Activated naive CD4-positive, alpha-beta T cell treated with anti-CD3 and anti-CD28 coated beads for 36 hours (primary cell): Measurements from ENCODE around the gene USP25. TPM values are rescaled to one million over a fixed set of nuclear protein-coding genes. Genes with fewer than 3 reads are reported as not detected.

Source experiments
- CTCF ChIA-PET: fragments of 350-600 bp; sonication (Branson Sonifier 250); formaldehyde crosslinking; loops from one replicate; lab custom pipeline; 2021; ENCODE audit warnings: antibody characterized with exemption; lab: Charles Lee
- DNase-seq: peaks from one replicate; pipeline ENCODE4 v3.0.0-alpha.2; 2020
- H3K27ac Mint-ChIP-seq: one replicate; pipeline ENCODE4 v1.8.0; 2021; ENCODE audit warnings: mild to moderate bottlenecking, mixed read lengths
- H3K27me3 Mint-ChIP-seq: one replicate; pipeline ENCODE4 v1.8.0; 2021; ENCODE audit warnings: low read depth, mixed read lengths
- H3K36me3 Mint-ChIP-seq: one replicate; pipeline ENCODE4 v1.8.0; 2021; ENCODE audit warnings: low read depth, mixed read lengths
- H3K4me1 Mint-ChIP-seq: one replicate; pipeline ENCODE4 v1.8.0; 2021; ENCODE audit warnings: low read depth, mixed read lengths
- H3K4me3 Mint-ChIP-seq: one replicate; pipeline ENCODE4 v1.8.0; 2021; ENCODE audit warnings: mild to moderate bottlenecking, moderate library complexity, mixed read lengths
- H3K9me3 Mint-ChIP-seq: one replicate; pipeline ENCODE4 v1.8.0; 2021; ENCODE audit warnings: mixed read lengths
- intact Hi-C: fragments of 100-400 bp; cut with micrococcal nuclease; formaldehyde crosslinking; loops from one replicate; pipeline ENCODE4 v1.15.1; 2023
- total RNA-seq, 2 experiments: library from RNA; stranded (reverse); gene quantifications; one replicate each; pipeline ENCODE4 v1.2.3, GENCODE V29; 2021

The USP25 gene
- total RNA-seq, 2 experiments from 2014 or later = 24.7 to 27.8 TPM

GRCh38 chr21:15772654-15773053 lies 42.9 kb downstream of the USP25 start:
- H3K9me3 Mint-ChIP-seq = no peaks in the 10 kb centered on the region
- peaks cover 40% of the 10 kb centered on the region for H3K4me1 Mint-ChIP-seq
- no peak for DNase-seq
- no peak overlapping the region for H3K27ac Mint-ChIP-seq
- CTCF ChIA-PET = interaction anchor here (0.6 kb wide), 1 partner anchor 49 kb away, joined by 5 read pairs; no protein-coding TSS in a partner anchor
- no peak overlapping the region for H3K4me3 Mint-ChIP-seq
- H3K27me3 Mint-ChIP-seq = no peaks in the 10 kb centered on the region
- H3K36me3 Mint-ChIP-seq = peaks cover 29% of the 10 kb centered on the region
- intact Hi-C loops = no loop called here

GRCh38 chr21:15774590-15774989 lies 44.8 kb downstream of the USP25 start:
- intact Hi-C loops = no loop called here
- H3K27ac Mint-ChIP-seq = no peak overlapping the region
- H3K4me1 Mint-ChIP-seq = peaks cover 27% of the 10 kb centered on the region
- H3K9me3 Mint-ChIP-seq = no peaks in the 10 kb centered on the region
- DNase-seq = no peak
- H3K4me3 Mint-ChIP-seq = no peak overlapping the region
- no peaks in the 10 kb centered on the region for H3K27me3 Mint-ChIP-seq
- H3K36me3 Mint-ChIP-seq = peaks cover 20% of the 10 kb centered on the region
- CTCF ChIA-PET = no interaction called here

DNA sequence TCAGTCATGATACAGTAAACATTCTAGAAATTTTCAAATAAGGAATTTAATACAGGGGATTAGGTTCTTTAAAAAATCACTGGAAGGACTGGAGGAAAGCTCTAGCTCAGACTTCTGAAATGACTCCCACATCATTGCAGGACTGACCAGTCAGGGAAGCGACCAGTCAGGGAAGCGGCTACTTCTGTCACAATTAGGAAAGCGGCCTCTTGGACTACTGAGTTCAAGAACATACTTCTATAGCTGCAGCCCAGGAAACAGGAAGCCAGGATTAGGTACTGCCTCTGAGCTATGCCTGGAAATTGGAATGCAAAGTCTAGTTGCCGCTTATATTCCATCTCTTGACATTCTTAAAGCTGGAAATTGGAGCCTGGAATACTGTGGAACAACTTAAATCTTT lies 45.5 kb downstream of the USP25 start:
- Mint-ChIP-seq H3K27me3 (no peaks in the 10 kb centered on the region), H3K4me1 (peaks cover 25% of the 10 kb centered on the region), H3K4me3 (no peak overlapping the region), H3K36me3 (peaks cover 20% of the 10 kb centered on the region), H3K9me3 (no peaks in the 10 kb centered on the region), H3K27ac (no peak overlapping the region)
- intact Hi-C loops = no loop called here
- DNase-seq = no peak
- CTCF ChIA-PET = no interaction called here

GRCh38 chr21:15775981-15776380 lies 46.2 kb downstream of the USP25 start:
- Mint-ChIP-seq H3K4me3 (no peak overlapping the region), H3K27ac (no peak overlapping the region), H3K27me3 (no peaks in the 10 kb centered on the region), H3K4me1 (peaks cover 21% of the 10 kb centered on the region), H3K36me3 (peaks cover 25% of the 10 kb centered on the region), H3K9me3 (no peaks in the 10 kb centered on the region)
- intact Hi-C loops = no loop called here
- CTCF ChIA-PET = no interaction called here
- no peak for DNase-seq

DNA sequence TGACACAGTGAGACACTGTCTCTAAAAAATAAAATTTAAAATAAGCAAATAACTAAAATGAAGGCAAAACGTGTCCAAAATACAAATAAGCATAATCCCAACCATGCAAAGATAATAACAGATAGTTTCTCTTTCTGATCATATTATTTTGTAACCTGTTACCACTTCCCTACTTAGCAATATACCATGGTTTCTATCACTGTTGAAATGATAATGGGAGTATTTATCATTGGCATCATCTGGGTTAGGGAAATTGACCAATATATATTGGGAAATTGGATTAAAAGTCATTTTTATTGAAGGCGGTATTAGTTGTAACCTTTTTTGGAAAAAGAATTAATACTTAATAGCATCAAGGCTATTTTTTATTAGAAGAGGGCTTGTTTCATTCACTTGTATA lies 47.0 kb downstream of the USP25 start:
- CTCF ChIA-PET = no interaction called here
- peaks cover 14% of the 10 kb centered on the region for H3K4me1 Mint-ChIP-seq
- no peak overlapping the region for H3K4me3 Mint-ChIP-seq
- H3K36me3 Mint-ChIP-seq = peaks cover 30% of the 10 kb centered on the region
- intact Hi-C loops = no loop called here
- no peaks in the 10 kb centered on the region for H3K27me3 Mint-ChIP-seq
- no peak overlapping the region for H3K27ac Mint-ChIP-seq
- DNase-seq = no peak
- no peaks in the 10 kb centered on the region for H3K9me3 Mint-ChIP-seq

GRCh38 chr21:15781986-15782385 lies 52.2 kb downstream of the USP25 start:
- Mint-ChIP-seq H3K27ac (no peak overlapping the region), H3K27me3 (no peaks in the 10 kb centered on the region), H3K9me3 (no peaks in the 10 kb centered on the region), H3K4me3 (no peak overlapping the region), H3K36me3 (peaks cover 35% of the 10 kb centered on the region), H3K4me1 (peaks cover 13% of the 10 kb centered on the region)
- CTCF ChIA-PET = no interaction called here
- no peak for DNase-seq
- intact Hi-C loops = no loop called here

DNA sequence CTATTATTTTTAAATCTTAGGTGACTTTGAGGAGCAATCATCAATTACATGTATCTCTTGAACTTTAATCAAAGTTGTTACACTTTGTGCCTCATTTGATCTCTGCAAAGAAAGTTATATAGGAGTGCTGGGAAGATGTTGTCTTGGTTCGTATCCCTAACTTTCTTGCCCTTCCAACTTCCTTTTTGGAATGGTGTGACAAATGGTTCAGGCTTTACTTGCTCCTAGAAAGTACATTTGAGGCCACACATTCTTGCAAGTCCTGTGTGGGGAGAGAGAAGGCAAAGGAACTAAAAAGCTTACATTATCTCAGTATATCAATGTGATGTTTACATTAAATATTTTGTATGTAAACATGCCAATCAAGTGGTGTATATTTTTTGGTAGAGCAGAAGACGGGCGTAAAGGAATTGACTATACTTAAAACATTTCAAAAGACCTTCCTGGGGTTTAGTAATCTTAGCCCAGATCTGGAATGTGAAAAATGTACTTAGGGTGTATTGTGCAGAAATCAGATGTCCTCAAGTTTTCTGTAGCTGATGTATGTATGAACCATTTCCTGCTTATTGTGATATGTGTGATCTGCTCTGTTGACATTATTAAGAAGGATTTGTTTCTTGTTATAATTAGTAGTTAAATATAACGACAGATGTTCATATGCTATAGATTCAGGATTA lies 59.2 kb downstream of the USP25 start:
- H3K27me3 Mint-ChIP-seq = no peaks in the 10 kb centered on the region
- H3K4me3 Mint-ChIP-seq = no peak overlapping the region
- CTCF ChIA-PET = no interaction called here
- H3K27ac Mint-ChIP-seq = no peak overlapping the region
- intact Hi-C loops = no loop called here
- H3K36me3 Mint-ChIP-seq = peaks cover 6% of the 10 kb centered on the region
- peaks cover 16% of the 10 kb centered on the region for H3K4me1 Mint-ChIP-seq
- no peaks in the 10 kb centered on the region for H3K9me3 Mint-ChIP-seq
- DNase-seq = no peak

DNA sequence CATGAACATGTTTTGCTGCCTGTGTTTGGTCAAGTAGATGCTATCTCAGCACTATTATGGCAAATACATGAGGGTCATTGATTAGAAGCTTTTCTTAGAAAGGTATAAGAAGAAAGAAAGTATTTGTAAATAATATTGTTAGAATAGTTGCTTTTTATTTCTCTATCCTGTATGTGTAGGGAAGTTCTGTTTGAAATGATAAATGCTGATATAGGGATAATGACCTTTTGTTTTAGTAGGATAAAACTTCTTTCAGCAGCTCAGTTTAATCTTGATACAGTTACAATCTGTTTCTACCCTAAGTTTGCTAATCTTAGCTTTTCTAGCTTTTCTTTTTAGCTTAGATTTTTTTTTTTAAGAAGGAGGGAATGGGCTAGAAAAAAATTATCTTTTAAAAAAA lies 63.3 kb downstream of the USP25 start:
- CTCF ChIA-PET = no interaction called here
- no peak overlapping the region for H3K27ac Mint-ChIP-seq
- no peak overlapping the region for H3K4me3 Mint-ChIP-seq
- H3K4me1 Mint-ChIP-seq = peaks cover 46% of the 10 kb centered on the region
- DNase-seq = no peak
- intact Hi-C loops = no loop called here
- peaks cover 6% of the 10 kb centered on the region for H3K36me3 Mint-ChIP-seq
- H3K27me3 Mint-ChIP-seq = no peaks in the 10 kb centered on the region
- no peaks in the 10 kb centered on the region for H3K9me3 Mint-ChIP-seq

- no peak overlapping the region for H3K4me3 Mint-ChIP-seq
- no peak for DNase-seq
- intact Hi-C loops = loop anchor here (2.0 kb wide), 2 partner anchors 33 to 61 kb away; no protein-coding TSS in a partner anchor
- H3K4me1 Mint-ChIP-seq = peaks cover 49% of the 10 kb centered on the region
- no peaks in the 10 kb centered on the region for H3K27me3 Mint-ChIP-seq
- H3K27ac Mint-ChIP-seq = no peak overlapping the region
- no peaks in the 10 kb centered on the region for H3K9me3 Mint-ChIP-seq
- peaks cover 6% of the 10 kb centered on the region for H3K36me3 Mint-ChIP-seq
- CTCF ChIA-PET = no interaction called here
These were observed 63.9 kb downstream of the USP25 start for GRCh38 chr21:15793550-15794235.

GRCh38 chr21:15794277-15794912 lies 64.6 kb downstream of the USP25 start:
- peaks cover 46% of the 10 kb centered on the region for H3K4me1 Mint-ChIP-seq
- intact Hi-C loops = loop anchor here (2.0 kb wide), 2 partner anchors 32 to 62 kb away; no protein-coding TSS in a partner anchor
- no peaks in the 10 kb centered on the region for H3K9me3 Mint-ChIP-seq
- peaks cover 6% of the 10 kb centered on the region for H3K36me3 Mint-ChIP-seq
- no peaks in the 10 kb centered on the region for H3K27me3 Mint-ChIP-seq
- CTCF ChIA-PET = no interaction called here
- no peak overlapping the region for H3K27ac Mint-ChIP-seq
- no peak overlapping the region for H3K4me3 Mint-ChIP-seq
- DNase-seq = no peak

GRCh38 chr21:15795533-15795932 lies 65.8 kb downstream of the USP25 start:
- Mint-ChIP-seq H3K36me3 (peaks cover 7% of the 10 kb centered on the region), H3K27ac (no peak overlapping the region), H3K4me1 (peaks cover 45% of the 10 kb centered on the region), H3K27me3 (no peaks in the 10 kb centered on the region), H3K9me3 (no peaks in the 10 kb centered on the region), H3K4me3 (no peak overlapping the region)
- CTCF ChIA-PET = no interaction called here
- intact Hi-C loops = loop anchor here (2.0 kb wide), 2 partner anchors 31 to 63 kb away; no protein-coding TSS in a partner anchor
- no peak for DNase-seq

DNA sequence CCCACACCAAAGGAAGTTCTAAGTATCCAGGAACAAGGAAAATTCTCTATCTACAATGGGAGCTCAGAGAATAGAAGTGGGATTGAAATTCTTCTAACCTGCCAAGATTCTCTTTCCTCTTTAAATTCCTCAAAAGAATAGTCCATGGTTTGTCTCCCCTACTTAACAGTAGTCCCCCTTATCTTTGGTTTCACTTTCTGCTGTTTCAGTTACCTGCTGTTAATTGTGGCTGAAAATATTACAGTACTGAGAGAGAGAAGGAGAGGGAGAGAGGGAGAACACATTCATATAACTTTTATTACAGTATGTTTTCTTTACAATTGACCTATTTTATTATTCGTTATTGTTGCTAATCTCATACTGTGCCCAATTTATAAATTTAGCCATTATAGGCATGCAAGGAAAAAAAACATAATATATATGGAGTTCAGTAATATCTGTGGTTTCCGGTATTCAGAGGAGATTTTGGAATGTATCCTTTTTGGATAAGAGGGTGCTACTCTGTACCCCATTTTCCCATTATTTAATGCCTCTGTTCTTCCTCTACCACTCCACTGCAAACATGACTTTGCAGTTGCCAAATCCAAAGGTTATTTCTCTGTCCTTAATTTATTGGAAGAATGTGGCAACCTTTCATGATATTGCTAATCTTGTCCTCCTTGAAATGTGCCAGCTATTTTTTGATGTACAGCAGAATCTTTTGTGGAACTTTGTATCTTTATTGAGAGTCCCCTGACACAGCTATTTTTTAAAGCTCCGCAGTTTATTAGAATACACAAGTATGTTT lies 68.0 kb downstream of the USP25 start:
- H3K27me3 Mint-ChIP-seq = no peaks in the 10 kb centered on the region
- CTCF ChIA-PET = no interaction called here
- no peaks in the 10 kb centered on the region for H3K9me3 Mint-ChIP-seq
- intact Hi-C loops = no loop called here
- no peak overlapping the region for H3K4me3 Mint-ChIP-seq
- H3K27ac Mint-ChIP-seq = no peak overlapping the region
- peaks cover 7% of the 10 kb centered on the region for H3K36me3 Mint-ChIP-seq
- no peak for DNase-seq
- peaks cover 51% of the 10 kb centered on the region for H3K4me1 Mint-ChIP-seq
